Stimulated activated naive CD4-positive, alpha-beta T cell (primary cell): ENCODE results near the gene ITPRIP.

Experiments
- DNase-seq, 6 experiments: peaks; one replicate each; lab custom pipeline; 2025; lab: John Stamatoyannopoulos, UW

ITPRIP gene

DNA sequence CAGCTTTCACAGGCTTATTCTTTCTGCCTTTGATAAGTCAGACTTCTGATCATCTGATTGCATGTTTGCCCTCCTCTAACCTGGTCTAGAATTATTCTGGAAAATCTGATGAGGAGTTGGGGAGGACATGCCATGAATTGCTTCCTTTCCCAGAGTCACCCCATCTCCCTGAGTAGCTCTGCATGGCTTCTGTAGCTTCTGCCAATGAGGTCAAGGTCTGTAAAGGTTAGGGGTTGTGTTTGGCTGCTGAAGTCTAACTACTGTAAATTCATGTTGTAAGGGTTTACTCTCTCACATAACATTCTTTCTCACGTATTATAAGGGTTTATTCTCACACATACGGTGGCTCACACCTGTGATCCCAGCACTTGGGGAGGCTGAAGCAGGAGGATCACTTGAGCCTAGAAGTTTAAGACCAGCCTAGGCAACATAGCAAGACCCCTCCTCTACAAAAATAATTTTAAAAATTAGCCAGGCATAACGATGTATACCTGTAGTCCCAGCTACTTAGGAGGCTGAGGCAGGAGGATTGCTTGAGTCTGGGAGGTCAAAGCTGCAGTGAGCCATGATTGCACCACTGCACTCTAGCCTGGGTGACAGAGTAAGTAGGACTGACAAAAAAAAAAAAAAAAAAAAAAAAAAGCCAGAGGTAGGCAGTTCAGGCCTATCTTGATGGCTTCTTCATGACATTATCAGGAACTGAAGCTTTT, 58.6 kb downstream of the ITPRIP start:
- no peak for DNase-seq

DNA sequence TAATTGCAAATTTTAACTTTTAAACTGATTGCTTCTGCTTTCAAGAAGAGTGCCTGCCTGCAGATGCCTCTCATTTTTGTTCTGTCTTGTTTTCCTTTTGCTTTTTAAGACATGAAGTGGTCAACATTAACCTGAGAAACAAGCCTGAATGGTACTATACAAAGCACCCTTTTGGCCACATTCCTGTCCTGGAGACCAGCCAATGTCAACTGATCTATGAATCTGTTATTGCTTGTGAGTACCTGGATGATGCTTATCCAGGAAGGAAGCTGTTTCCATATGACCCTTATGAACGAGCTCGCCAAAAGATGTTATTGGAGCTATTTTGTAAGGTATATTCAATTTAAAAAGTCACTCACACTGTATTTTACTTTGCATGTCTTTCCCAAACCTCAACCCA, 60.5 kb downstream of the ITPRIP start:
- DNase-seq, result no peak

DNA sequence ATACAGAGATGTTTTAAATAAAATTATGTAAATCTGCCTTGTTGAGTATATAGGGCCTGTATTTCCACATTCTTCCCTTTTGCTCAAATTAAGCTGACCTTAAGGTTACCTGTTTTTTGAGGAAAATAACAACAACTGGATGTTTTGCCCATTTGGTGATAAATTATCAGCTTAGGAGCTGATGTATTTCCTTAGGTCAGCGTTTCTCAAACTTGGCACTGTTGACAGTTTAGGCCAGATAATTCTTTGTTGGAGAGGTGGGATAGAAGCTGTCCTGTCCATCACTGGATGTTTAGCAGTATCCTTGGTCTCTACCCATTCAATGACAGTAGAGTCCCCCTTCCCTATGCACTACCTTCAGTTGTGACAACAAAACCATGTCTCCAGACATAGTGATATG, 62.1 kb downstream of the ITPRIP start:
- no peak for DNase-seq

DNA sequence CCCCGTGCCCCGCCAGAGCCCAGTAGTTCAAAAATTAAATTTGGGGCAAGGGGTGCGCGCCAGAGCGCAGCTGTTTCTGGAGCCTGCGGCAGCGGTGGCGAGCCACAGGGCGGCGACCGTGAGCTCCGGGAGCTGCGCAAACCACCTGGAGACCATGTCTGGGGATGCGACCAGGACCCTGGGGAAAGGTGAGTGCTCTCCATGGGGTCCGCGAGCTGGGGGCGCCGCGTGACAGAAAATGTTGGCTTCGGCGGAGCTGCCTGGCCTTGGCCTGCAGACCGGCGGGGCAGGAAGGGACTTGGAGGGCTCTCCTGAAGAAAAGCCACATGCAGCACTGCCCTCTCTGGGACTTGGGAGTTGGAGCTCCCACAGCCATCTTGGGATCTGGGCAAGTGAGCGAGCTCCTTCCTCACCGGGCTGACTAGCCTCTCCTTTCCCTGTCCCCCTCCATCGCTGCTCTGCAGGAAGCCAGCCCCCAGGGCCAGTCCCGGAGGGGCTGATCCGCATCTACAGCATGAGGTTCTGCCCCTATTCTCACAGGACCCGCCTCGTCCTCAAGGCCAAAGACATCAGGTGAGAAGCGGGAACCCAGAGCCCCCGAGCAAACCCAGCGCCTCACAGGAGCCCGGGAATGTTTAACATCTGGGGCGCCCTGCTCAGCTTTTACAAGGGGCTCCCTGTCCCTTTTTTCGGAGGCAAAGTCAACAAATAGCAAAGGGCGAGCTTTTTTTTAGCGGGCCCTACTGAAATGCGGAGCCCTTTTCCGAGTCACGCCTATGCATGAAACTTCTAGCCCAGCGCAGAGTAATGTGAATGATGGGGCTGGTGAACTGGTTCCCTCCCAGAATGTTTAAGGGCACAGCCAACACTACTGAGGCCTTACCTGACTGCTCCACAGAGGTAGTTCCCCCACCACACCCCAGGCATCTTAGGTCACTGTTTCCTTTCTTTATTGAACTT, 63.2 kb downstream of the ITPRIP start:
- DNase-seq, result peak in 5 of 6 experiments; percentile 6 to 36 (median 29)

DNA sequence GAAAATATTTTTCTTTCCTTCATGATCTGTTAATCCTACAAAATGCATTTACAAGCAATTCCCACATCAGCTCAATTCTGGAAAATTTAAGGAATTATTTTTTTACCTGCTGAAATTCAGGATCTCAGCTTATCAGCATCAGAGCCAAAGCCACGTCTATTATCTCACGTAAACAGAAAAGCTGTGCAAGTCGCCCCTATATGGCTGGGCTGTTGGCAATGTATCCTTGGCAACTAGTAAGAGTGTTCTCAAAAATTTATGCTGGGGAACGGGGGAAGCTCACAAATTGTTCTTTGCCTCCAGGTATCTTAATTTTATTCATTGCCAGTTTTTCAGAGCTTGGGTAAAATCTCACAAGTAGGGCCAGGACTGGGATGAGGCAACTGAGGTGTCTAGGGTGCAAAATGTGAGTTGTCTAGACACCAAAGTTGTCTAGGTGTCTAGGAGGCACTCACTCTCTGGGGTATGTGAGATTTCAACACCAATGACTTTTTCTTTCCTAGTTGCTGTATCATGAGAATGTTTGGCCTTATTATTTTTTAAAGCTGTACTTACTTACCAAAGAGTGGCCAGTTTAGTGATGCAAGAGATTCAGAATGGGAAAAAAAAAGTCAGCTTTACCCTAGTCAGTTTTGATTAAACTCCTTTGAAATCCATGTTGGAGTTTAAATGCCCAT, 64.2 kb downstream of the ITPRIP start:
- DNase-seq, result no peak

DNA sequence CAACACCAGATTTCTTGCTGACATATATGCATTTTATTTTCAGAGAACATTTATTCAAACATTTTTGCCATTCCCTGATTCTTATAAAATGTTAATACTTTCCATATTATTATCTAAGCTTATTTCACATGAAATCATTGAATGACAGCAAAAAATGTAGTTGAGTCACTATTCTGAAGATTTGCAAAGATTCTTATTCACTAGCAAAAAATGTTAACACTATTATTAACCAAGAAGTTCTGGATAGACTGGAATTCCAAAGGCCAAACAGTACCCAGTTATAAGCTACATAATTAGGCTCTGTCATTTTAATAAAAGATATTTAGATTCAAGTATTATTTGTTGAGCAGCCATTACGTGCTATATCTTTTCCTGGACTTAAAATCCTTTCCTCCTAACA, 65.0 kb downstream of the ITPRIP start:
- DNase-seq, result no peak

DNA sequence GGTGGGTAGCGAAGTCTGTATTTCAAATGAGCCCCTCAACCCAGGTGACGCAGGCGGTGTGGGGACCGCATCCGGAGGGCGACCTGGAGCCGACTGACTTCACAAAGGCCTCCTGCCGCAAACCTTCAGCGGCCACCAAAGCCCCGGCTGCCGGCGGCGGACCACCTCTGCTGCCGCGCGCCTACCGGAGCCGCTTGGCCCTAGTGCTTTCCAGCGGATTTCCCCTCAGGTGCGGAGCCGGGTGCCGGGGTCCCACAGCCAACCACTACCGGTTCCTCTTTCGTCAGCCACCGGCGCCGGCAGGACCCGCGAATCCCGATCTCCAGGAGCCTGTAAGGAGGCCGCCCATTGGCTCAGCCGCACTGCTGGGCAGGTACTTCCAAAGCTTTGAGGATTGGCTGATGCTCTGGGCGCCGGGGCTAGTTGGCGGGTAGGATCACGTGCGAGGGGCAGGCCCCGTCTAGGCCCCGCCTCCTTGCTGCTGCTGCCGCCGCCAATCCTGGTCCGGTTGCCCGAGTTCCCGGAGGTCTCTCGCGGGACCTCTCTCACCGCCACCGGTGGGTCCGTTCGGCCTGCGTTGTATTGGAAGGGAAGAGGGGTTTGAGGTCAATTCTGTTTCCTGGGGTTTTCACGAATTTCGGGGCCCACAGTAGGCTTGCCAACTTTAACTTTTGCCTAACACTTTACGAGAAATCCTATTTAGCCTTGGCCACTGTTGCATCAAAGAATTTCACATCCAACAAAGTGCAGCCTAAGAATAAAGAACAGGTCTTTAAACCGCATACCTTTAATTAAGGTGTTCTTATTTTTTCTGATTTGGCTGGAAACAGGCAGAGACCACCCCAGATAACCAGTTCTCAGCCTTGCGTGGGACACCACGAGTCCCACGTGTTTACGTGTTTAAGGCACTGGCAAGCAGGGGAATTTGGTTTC, 69.3 kb downstream of the ITPRIP start, which contains the start of gene GSTO2:
Gene GSTO2 (plus strand): TSS at position 472 of the 933 bp plus-strand sequence. CDS start 5,732 bp downstream, outside the sequence.
- peak; percentile 94 to 99 (median 98) for DNase-seq

DNA sequence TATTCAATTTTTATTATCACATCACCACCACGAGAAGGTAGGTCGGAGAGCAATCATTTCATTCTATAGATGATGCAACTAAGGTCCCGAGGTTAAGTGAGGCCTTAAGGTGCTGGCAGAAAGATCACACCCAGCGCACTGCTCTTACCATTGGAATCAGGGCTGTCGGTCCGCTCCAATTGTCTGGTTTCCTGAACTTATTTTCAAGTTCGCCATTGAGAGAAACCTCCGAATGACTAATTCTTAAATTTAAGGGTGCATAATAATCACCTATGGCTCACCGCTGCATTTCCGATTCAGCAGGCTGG, 69.9 kb downstream of the ITPRIP start:
- no peak for DNase-seq

DNA sequence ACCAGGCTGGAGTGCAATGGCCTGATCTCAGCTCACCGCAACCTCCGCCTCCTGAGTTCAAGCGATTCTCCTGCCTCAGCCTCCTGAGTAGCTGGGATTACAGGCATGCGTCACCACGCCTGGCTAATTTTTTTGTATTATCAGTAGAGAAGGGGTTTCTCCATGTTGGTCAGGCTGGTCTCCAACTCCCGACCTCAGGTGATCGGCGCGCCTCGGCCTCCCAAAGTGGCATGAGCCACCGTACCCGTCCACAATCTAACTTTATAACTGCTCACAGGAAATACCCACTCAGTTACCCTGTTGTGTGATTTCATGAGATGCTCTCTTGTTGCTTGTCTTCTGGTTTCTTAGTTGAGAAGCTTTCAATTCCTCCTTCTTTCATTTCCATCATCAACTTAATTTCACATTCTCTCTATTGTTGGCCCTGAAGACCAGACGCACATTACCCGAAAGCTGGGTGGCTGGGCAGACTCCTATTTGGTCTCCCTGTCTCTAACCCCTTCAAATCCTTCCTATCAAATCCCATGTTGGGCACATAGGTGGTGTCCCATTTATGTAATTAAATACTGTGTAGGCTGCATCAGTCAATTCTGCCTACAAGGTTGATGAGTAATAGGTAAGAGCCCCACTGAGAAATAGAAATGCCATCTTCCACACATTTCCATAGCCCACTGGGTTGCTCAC, 70.4 kb downstream of the ITPRIP start:
- peak in 1 of 6 experiments; percentile 19 for DNase-seq

DNA sequence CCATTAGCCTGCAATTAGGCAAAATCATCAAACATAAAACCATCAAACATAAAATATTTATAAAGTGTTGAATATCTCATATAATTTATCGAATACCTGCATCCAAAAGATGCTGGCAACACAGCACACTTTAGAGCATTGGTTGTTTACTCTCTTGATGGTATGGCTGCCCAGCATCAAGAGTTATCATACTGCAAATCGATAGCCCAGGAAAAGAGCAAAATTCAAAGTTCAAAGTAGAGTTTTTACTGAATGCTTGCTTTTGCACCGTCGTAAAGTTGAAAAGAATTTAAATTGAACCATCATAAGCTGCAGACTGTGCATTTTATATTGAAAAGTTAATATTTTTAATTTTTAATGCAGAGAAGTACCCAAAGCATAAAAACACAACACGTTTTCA, 73.5 kb downstream of the ITPRIP start:
- no peak for DNase-seq

DNA sequence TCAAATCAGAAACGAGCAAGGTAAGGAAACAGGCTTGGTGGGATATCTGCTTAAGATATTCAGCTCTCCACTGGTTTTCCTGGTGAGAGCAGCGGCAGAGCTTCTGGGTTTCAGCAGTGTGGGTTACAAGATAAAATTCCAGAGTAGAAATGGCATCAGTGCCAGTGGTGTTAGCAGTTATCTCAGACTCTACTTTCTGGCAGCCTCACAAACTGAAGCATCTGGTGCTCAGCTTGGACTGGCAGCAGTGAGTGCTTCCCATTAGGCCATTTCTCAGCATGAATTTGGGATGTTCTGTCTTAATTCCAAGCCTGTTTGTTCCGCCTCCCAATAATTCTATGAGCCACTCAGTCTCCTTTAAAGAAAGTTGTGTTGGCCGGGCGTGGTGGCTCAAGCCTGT, 76.2 kb downstream of the ITPRIP start:
- no peak for DNase-seq

DNA sequence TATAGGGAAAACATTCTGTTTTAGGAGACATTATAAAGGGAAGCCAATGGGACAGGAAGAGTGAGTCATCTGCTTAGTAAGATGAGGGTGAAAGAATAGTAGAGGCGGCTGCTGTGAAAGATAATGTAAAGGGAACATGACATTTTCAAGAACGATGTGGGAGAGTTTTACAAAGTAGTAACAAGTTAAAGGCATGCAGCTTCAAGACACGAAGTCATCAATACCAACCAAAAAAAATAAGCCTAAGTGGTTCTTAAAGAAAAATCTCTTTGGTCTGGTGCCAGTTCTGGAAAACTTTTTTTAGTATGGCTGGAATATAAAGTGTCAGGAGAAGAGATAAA, 77.5 kb downstream of the ITPRIP start:
- DNase-seq, result no peak

DNA sequence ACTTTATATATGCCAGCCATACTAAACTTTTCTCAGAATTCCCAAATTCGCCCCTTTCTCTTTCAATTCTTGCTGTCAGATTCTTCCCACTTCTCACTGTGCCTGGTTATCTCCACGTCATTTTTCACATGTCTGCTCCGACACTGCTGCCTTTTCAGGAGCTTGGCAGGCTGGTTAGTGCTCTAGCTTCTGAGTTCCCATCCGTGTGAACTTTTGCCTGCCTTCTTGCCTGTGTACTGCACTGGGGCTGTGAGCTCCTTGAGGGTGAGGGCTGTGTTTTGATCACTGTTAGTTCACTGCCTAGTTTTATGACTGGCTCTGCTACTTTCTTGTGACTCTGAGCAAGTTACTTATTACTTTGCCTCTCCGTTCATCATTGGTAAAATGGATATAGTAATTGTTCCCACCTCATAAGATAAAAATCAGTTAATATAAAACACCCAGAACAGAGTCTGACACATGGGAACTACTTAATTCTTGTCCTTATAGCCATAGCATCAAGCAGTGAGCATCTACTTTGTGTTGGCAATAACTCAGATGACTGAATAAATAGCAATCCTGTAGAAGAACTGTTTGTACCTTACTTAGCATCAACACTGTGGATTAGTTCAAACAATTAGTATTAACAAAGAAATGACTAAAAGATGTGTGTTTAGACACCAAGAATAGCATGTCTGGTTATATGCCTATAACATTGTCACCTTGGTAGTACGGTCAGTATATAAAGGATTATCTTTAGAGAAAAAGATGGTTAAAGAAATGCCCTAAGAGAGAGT, 78.1 kb downstream of the ITPRIP start:
- no peak for DNase-seq
